Measurements from ENCODE around the gene RBFOX1. TPM values are rescaled to one million over a fixed set of nuclear protein-coding genes. Genes with fewer than 3 reads are reported as not detected.
A peak's percentile ranks its signal among the peaks of the same experiment; 100 is the strongest.

The RBFOX1 gene
- total and polyA plus RNA-seq, 11 donors = 13.4 to 68.1 (median 48.2) TPM

GRCh38 chr16:7612671-7613070 is 280.0 kb downstream of the RBFOX1 start:
- ATAC-seq (no peak), DNase-seq (no peak)
- intact Hi-C loops (cut with DNase I) = loop anchor here in 2 of 10 donors (10.0 kb wide), 1 partner anchor 208 kb away; no protein-coding TSS in a partner anchor
- H3K4me3 ChIP-seq = no peak overlapping the region
- no peaks in the 10 kb centered on the region for H3K9me3 ChIP-seq
- TF ChIP-seq POLR2A (IDR thresholded peaks at IDR 0.05) (no peak), CTCF (IDR thresholded peaks at IDR 0.05) (no peak)
- H3K27ac ChIP-seq = no peak overlapping the region
- H3K36me3 ChIP-seq = no peaks in the 10 kb centered on the region
- 63 to 72% (median 68%) methylated on average over 8 of the region's 8 CpGs for WGBS, 4 donors
- no peaks in the 10 kb centered on the region for H3K27me3 ChIP-seq
- H3K4me1 ChIP-seq = peaks cover 0 to 11% (median 0%) of the 10 kb centered on the region in 12 donors

DNA sequence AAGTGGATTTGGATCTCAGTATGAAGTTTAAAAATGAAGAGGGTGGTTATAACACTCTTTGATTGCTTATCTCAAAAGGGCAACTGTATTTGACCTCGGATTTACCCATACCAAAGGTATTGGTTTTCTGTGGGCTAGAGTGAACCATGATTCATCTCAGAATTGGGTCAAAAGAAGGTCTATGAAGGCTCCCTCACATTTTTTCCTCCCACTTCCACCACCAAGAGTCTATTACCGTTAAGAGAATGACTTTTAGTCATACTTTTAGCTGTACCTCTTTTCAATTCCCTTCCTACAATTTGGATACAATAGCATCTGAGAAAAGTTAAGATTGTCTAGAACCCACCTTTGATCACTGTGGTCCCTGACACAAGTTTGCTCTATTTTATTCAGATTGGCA is 280.9 kb downstream of the RBFOX1 start:
- Histone ChIP-seq H3K9me3 (no peaks in the 10 kb centered on the region), H3K27ac (no peak overlapping the region), H3K36me3 (no peaks in the 10 kb centered on the region), H3K4me3 (no peak overlapping the region), H3K27me3 (no peaks in the 10 kb centered on the region), H3K4me1 (peaks cover 0 to 11% (median 0%) of the 10 kb centered on the region in 12 donors)
- TF ChIP-seq POLR2A (IDR thresholded peaks at IDR 0.05) (no peak), CTCF (IDR thresholded peaks at IDR 0.05) (no peak)
- intact Hi-C loops (cut with DNase I) = loop anchor here in 2 of 10 donors (10.0 kb wide), 1 partner anchor 209 kb away; no protein-coding TSS in a partner anchor
- 51 to 75% (median 59%) methylated on average over 2 of the region's 2 CpGs for WGBS, 4 donors
- no peak for ATAC-seq
- DNase-seq = no peak

- H3K36me3 ChIP-seq = no peaks in the 10 kb centered on the region
- no peak for DNase-seq
- H3K4me3 ChIP-seq = no peak overlapping the region
- no peaks in the 10 kb centered on the region for H3K9me3 ChIP-seq
- TF ChIP-seq CTCF (IDR thresholded peaks at IDR 0.05) (no peak), POLR2A (IDR thresholded peaks at IDR 0.05) (no peak)
- intact Hi-C loops (cut with DNase I) = loop anchor here in 2 of 10 donors (10.0 kb wide), 1 partner anchor 209 kb away; no protein-coding TSS in a partner anchor
- no peak overlapping the region for H3K27ac ChIP-seq
- no peaks in the 10 kb centered on the region for H3K27me3 ChIP-seq
- H3K4me1 ChIP-seq = peaks cover 0 to 11% (median 0%) of the 10 kb centered on the region in 12 donors
- WGBS, 4 donors = 62 to 66% (median 64%) methylated on average over 7 of the region's 7 CpGs
- ATAC-seq = peak in 1 of 4 donors; percentile 45
Observed at GRCh38 chr16:7614021-7614795, 281.6 kb downstream of the RBFOX1 start.

- ATAC-seq (no peak), DNase-seq (no peak)
- H3K36me3 ChIP-seq = no peaks in the 10 kb centered on the region
- H3K4me3 ChIP-seq = no peak overlapping the region
- TF ChIP-seq POLR2A (IDR thresholded peaks at IDR 0.05) (no peak), CTCF (IDR thresholded peaks at IDR 0.05) (peak in 2 of 12 donors; percentile 13 to 15)
- H3K4me1 ChIP-seq = peaks cover 0 to 11% (median 0%) of the 10 kb centered on the region in 12 donors
- H3K9me3 ChIP-seq = no peaks in the 10 kb centered on the region
- 85 to 94% (median 90%) methylated on average over 6 of the region's 6 CpGs for WGBS, 4 donors
- intact Hi-C loops (cut with DNase I) = loop anchor here in 2 of 10 donors (10.0 kb wide), 1 partner anchor 211 kb away; no protein-coding TSS in a partner anchor
- H3K27ac ChIP-seq = no peak overlapping the region
- H3K27me3 ChIP-seq = no peaks in the 10 kb centered on the region
Observed at GRCh38 chr16:7615565-7615964, 282.9 kb downstream of the RBFOX1 start.

Data from heart left ventricle (tissue), 16 donors.